DLD1 (cell line): Measurements from ENCODE around the gene NGDN.

ENCODE experiments used
- in situ Hi-C: cut with HindIII; loops from 2 replicates; pipeline ENCODE4 v1.10.0; 2017; ENCODE audit warnings: low sequenced_read_pairs

NGDN gene

DNA sequence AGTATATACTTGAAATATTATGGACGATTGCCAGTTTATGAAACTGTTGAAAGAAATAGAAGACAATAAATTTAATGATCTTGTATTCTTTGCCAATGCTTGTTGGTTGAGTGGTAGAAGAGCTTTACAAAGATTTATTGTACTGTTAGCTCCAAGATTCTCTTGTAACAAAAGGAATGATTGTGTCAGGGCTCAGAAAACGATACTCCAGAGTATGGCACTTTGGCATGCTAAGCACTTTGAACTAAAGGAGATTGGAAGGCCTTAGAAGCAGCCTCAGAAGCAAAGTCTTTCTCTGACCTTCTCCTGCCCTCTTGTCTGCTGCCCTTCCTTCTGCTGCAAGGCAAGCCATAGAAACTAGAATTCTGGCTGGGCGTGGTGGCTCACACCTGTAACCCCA, 4.2 kb upstream of the NGDN start:
- in situ Hi-C loops: no loop called here

DNA sequence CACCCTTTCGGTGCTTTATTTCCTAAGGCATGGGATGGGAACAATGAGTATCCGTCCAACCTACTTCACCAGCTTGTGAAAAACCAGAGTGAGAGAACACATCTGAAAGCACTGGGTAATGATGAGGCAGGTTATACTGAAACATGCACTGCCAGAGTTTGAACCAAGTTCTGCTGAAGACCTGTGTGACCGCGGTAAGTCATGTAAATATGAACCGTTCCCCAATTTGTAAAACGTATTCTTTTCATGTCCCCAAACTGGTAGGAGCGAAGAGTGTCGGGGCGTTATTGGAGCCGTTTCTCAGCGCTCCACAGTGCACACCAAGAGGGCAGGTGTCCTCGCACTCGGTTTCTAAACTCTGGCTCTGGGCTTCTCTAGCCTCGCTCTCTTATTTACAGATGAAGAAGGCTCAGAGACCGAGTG, 788 bp upstream of the NGDN start:
- in situ Hi-C loops: no loop called here

DNA sequence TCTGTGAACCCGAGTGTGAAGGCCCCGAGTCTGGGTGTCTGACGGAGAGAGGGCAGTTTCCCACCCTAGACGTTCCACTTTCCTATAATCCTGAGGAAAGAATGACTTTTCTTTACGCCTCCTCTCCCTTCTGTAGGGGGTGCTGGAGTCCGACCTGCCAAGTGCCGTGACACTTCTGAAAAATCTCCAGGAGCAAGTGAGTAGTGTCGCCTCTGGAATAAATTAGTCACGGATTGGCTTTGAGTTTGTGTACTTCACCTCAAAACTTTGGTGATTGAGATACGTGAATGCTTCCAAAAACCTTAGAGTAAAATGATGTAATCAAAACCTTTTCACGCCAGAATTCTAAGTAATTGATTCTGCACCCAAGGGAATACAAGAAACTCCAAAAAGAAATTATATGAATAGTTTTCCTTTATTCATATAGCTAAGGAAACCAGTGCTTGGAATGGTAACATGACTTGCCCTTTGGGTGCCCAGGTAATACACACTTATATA, 452 bp downstream of the NGDN start:
- in situ Hi-C loops: no loop called here

DNA sequence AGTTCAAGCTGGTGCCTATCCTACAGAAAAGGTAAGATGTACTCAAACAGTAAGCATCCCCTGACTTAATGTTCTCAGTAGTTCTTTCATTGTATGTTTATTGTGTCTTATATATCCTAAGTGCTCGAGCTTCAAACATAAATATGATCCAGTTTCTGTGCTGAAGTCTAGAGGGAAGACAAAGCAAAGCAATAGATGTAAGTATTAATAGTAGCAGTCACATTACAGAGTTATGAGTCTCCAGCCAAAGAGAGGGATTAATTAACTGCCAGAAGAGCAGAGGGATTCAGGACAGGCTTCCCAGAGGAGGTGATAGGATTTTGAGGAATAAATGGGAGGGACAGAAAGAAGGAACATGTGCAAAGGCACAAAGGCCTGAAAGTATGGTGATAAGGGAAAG, 1.4 kb downstream of the NGDN start:
- in situ Hi-C loops: no loop called here

GRCh38 chr14:23478109-23478759, 8.7 kb downstream of the NGDN start:
- in situ Hi-C loops: no loop called here

GRCh38 chr14:23481362-23481970, 12.0 kb downstream of the NGDN start:
- in situ Hi-C loops: no loop called here

- in situ Hi-C loops: no loop called here
These were observed 12.7 kb downstream of the NGDN start for GRCh38 chr14:23481979-23482822.

DNA sequence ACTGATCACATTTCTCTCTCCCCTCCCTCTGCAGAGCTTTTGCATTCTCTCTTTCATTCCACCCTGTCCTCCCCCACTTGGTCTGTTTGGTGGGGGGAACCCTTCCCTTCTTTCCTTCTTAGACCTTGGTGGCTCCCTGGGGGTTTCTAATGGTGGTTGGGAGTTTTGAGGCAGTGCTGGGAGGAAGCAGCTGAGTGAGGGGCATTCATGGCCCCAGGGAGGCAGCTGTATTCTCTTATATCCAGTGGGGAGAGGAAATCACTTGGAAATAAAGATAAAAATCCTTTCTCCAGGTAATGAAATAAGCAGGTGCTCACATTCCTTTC, 13.3 kb downstream of the NGDN start:
- in situ Hi-C loops: no loop called here

GRCh38 chr14:23483236-23483854, 13.8 kb downstream of the NGDN start:
- in situ Hi-C loops: no loop called here

GRCh38 chr14:23485326-23485725, 15.8 kb downstream of the NGDN start:
- in situ Hi-C loops: no loop called here

GRCh38 chr14:23486036-23486435, 16.5 kb downstream of the NGDN start:
- in situ Hi-C loops: no loop called here

DNA sequence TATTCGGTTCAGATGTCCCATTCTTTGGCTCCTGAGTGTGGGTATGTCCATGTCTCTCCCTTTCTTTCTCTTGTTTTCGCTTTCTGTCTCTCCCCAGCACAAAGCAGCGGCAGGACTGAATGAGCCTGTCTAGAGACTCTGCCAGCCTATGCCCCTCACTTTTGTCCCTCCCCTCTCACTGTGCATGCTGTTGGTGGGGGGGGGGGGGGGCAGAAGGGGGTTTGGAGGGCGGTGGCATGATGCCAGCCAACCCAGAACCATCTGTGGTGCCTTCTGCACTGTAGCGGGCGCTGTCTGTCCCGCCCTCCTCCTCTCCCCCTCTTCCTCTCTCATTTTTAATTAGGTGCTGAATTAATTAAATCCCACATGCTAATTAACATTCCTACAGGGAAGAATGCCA, 17.7 kb downstream of the NGDN start:
- in situ Hi-C loops: no loop called here

DNA sequence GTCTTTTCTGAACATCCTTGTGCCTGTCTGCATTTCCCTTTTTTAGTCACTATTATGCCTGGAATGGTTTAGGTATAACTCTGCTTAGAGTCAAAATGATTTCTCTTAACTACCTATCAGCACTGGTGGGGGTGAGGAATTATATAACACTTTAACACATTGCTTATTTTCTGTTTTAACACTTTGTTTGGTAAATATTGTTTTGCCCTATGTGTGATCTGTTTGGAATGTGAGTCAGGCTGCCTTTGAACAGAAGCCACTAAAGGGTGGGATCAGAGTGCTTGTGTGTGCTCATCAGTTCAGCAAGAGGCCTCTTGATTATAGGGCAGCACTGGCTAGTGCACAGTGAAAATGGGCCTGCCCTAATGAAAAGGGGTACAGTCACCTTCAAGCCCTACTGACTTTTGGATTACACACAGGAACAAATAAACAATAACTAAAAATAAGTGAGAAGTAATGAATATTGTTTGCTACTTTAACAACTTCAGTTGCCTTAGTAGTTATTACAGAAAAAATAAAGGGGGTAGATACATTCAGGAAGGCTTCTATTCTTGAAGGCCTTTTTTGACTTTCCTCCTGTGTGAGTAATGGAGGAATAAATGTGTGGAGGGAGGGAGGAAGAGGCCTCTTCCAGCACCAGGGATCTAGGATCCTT, 23.2 kb downstream of the NGDN start:
- in situ Hi-C loops: no loop called here

GRCh38 chr14:23494223-23494622, 24.7 kb downstream of the NGDN start:
- in situ Hi-C loops: no loop called here

GRCh38 chr14:23512156-23512555, 42.7 kb downstream of the NGDN start:
- in situ Hi-C loops: no loop called here

GRCh38 chr14:23513005-23513817, 43.7 kb downstream of the NGDN start:
- in situ Hi-C loops: no loop called here

DNA sequence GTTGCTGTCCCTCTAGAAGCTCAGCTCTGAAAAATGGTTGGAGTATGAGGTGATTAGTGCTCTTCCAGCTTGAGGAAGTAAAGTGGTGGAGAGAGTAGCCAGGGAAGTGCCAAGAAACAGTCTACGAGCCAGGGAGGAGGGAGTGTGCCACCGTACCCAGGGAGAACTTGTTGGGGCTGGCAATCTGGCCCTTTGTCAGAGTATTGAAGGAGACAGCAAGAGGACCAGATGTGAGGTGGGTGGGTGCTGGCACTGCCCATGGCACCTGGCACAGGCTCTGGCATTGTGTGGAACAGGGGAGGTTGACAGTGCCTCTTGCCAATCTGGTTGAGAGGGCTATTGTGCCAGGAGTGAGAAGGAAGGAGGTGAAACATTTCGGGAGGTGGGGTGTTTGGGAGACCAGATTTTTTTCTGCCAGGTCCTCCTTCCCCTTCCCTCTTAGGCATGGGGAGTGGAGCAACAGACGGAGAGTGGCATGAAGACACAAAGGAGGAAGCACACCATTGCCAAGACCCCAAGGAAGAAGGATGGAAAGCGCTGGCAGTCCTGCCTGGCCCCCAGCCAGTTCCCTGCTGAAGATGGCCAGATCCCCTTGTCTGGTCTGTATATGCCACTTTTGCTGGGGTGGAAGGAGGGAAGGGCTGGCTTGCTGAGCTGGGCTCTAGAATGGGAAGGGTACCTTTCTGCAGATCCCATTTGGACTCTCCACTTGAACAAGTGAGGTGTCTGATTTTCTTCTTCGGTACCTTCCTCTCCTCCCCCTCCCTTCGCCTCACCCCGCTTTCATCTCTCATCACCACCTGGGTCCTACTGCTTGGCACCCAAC, 44.5 kb downstream of the NGDN start:
- in situ Hi-C loops: no loop called here

GRCh38 chr14:23514644-23514957, 45.1 kb downstream of the NGDN start:
- in situ Hi-C loops: no loop called here

DNA sequence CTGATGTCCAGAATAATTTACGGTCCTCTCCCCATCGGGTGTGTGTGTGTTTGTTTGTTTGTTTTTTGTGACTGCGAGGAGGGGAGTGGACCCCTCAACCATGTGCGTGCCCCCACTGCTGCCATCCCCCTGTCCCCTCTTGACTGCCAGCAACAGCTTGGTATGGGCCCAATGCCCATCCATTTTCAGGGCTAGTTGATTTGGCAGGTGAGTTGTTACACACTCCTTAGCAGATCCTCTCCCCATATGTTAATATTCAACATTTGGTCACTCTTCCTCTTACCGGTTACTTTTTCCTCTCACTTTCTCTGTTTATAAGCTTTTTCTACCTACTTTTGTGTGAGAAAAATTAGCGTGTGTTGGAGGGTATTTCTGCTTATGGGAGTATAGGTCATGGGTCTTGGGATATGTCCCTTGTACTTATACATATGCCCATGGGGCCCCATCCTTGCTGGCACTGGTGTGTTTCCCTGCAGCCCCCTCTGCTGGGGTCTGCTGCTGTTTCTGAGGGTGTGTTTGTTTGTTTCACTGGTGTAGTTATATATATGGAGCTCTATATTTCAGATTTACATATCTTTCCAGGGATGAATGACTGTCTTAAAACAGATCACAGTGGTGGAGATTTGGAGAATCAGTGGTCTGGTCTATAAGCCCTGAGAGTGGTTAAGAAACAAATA, 48.3 kb downstream of the NGDN start:
- in situ Hi-C loops: no loop called here
